LNCaP clone FGC (cell line): Measurements from ENCODE around the gene APBB2.

Experiments used
- DNase-seq: peaks from one replicate; pipeline ENCODE4 v3.0.0-alpha.2; 2011; ENCODE audit warnings: low read depth
- H3K4me3 ChIP-seq: 2 replicates; pipeline ENCODE4 v1.5.1; 2011; ENCODE audit warnings: mild to moderate bottlenecking, low read depth, low read length, control low read depth
- CTCF ChIP-seq: IDR thresholded peaks from 2 replicates; pipeline ENCODE4 v1.5.1; 2012; ENCODE audit warnings: mild to moderate bottlenecking; ENCODE audit not compliant: control insufficient read depth, insufficient read depth; ENCODE audit errors: extremely low read depth

APBB2 gene

GRCh38 chr4:41039317-41039716, 175.0 kb downstream of the APBB2 start:
- H3K4me3 ChIP-seq, result no peak overlapping the region
- TF ChIP-seq CTCF, result no peak
- DNase-seq, result no peak

- no peak for TF ChIP-seq CTCF
Measured at GRCh38 chr4:41038304-41038703, 176.0 kb downstream of the APBB2 start.

GRCh38 chr4:41029098-41029497, 185.2 kb downstream of the APBB2 start:
- TF ChIP-seq CTCF, result no peak
- DNase-seq, result no peak

More at GRCh38 chr4:41038304-41038703, 176.0 kb downstream of the APBB2 start:
- DNase-seq, result no peak
- no peak overlapping the region for H3K4me3 ChIP-seq

GRCh38 chr4:41028392-41029076, 185.8 kb downstream of the APBB2 start:
- TF ChIP-seq CTCF, result no peak
- H3K4me3 ChIP-seq, result no peak overlapping the region
- DNase-seq, result no peak

More at GRCh38 chr4:41029098-41029497, 185.2 kb downstream of the APBB2 start:
- H3K4me3 ChIP-seq, result no peak overlapping the region

GRCh38 chr4:41026971-41027370, 187.4 kb downstream of the APBB2 start:
- no peak for TF ChIP-seq CTCF
- DNase-seq, result no peak

GRCh38 chr4:41025824-41026223, 188.5 kb downstream of the APBB2 start:
- DNase-seq, result no peak
- no peak overlapping the region for H3K4me3 ChIP-seq
- no peak for TF ChIP-seq CTCF

More at GRCh38 chr4:41026971-41027370, 187.4 kb downstream of the APBB2 start:
- H3K4me3 ChIP-seq, result no peak overlapping the region
